Subcutaneous preadipocyte (primary cell): ENCODE data around the gene LCK. TPM values are rescaled to one million over a fixed set of nuclear protein-coding genes. Genes with fewer than 3 reads are reported as not detected.

Experiments
- small RNA-seq: library from RNA; depleted of rRNA; stranded (forward); fragments of <200 nt; gene quantifications from one replicate; pipeline ENCODE3, GENCODE V24; 2012
- total RNA-seq: library from RNA; depleted of rRNA; stranded (reverse); fragments of >200 nt; gene quantifications from 2 replicates; pipeline ENCODE4 v1.2.3, GENCODE V29; 2012

The LCK gene
- total RNA-seq = not detected in 2 replicates

DNA sequence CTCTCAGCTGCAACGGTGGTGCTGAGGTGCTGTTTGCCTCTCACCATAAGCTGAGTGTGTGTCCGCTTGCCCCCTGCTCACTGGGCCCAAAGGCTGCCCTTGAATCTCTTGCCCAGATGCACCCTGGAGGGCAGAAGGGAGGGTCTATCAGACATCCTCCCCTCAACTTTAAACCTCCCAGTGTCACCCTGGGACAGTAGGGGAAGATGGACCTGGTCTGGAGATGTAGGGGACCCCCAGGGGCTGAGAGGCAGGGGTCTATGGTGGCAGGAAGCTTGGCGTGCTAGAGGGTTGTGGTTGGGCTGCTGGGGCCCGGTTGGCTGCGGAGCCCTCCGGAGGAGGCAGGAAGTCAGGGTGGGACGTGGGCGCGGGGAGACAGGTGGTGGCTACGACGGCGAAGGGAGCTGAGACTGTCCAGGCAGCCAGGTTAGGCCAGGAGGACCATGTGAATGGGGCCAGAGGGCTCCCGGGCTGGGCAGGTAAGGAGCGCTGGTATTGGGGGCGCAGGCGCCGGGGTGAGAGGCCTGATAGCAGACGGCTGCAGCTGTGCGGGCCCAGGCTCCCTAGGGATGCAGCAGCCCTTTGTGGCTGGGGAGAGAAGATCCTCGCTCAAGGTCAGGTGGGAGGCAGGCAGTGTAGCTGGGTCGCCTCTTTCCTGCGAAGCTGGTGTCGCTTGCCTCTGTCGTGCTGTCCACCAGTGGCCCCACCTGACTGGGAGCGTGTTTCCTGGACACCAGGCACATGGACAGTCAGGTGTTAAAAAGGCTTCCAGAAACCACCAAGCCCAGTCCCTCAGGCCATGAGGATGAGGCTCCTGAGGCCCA lies at the start of gene LCK:
Gene LCK (plus strand): TSS at position 373 of the 824 bp plus-strand sequence. CDS start 23,065 bp downstream, outside the sequence.

DNA sequence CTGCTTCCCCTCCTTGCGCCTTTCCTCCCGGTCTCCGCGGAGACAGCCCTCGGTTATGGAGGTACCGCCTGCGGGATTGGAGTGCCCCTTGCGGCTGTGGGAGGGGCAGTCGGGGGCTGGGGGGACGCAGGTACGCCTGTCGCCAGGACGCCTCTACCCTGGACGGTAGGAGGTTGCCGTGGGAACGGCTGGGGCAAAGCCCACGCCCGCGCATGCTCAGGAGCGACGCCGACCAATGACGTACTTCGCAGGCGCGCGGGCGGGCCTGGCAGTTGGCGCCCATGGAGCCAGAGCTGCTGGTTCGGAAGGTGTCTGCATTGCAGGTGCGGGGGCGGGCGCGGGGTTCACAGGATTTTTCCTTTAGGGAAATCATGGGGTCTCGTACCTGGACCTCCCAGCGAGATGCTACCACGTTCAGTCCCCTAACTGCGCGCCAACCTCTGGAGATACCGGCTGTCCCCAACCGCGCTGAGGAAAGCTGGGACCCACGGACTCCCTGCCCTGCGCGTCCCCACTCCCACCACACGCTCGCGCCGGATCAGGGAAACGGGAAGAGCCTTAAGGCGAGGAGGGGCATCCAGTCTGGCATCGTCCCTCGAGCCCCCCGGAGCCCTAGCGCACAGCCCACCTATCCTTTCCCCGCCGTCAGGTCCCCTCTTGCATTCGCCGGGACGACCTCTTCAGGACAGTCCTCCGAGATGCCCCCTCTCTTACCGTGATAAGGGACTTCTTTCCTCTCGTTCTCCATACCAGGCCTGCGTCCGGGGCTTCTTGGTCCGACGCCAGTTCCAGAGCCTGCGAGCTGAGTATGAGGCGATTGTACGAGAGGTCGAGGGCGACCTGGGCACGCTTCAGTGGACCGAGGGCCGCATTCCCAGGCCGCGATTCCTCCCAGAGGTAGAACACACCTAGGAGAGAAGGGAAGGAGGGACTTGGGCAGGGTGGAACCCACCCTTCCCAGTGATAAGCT lies 45.4 kb upstream of the LCK start, which contains the start of gene IQCC:
Gene IQCC (plus strand): TSS at position 271 of the 970 bp plus-strand sequence. CDS start 11 bp downstream, at position 282.

GRCh38 chr1:32208891-32209328 lies 42.2 kb upstream of the LCK start, which contains the start of gene DCDC2B:
TSS of gene DCDC2B (plus strand) at chr1:32209089. CDS start at chr1:32209094, 5 bp downstream.

DNA sequence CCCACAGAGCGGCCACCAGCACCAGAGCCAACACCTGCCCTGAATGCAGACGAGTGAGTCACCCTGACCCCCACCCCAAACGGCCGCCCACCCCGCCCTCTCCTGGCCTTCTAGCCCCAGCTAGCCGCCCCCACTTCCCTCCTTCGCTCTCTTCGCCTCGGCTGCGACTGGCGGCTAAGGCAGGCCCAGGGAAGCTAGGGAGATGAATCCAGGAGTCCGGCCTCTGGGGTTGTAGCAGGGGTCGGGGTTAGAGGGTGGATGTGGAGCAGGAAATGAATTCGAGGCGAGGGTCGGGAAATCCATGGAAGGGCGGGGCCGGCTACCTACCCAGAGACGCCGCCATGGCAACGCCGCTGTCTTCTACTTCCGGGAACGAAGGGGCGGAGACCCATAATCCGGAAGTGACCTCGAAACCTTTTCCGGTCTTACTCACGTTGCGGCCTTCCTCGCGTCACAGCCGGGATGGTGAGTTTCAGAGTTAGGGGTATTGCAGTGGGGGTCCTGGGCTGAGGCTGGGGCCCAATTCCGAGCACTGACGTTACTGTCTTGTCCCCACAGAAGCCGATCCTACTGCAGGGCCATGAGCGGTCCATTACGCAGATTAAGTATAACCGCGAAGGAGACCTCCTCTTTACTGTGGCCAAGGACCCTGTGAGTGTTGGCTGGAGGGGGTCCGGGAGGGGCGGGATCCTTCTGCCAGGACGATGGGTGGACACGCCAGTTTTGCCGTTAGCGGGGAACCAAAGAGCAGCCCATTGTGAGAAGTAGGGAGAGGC lies 28.9 kb upstream of the LCK start, which contains the start of the genes EIF3I and TMEM234:
Gene EIF3I (plus strand): TSS at position 428 of the 776 bp plus-strand sequence. CDS start 35 bp downstream, at position 463.
Gene TMEM234 (minus strand): TSS at position 374 of the 776 bp plus-strand sequence. CDS start 31 bp downstream, at position 343.

GRCh38 chr1:32246888-32247273 lies 4.2 kb upstream of the LCK start, which contains the start of gene FAM167B:
TSS of gene FAM167B (plus strand) at chr1:32247222. CDS start at chr1:32247422, 200 bp downstream.

GRCh38 chr1:32291708-32292538 lies 40.9 kb downstream of the LCK start, which contains the start of gene HDAC1:
TSS of gene HDAC1 (plus strand) at chr1:32292083. CDS start at chr1:32292170, 87 bp downstream.

Small RNA genes within 50 kb of the gene (small RNA-seq; reads per million reads assigned to genes)
- not detected for gene RF00017
- gene RF00019 = not detected

Other genes with a start within 250 kb of the LCK start
- 42.6 and 52.2 TPM in 2 replicates for gene KHDRBS1, start 237.4 kb upstream of the LCK start, total RNA-seq
- 7.3 and 10.2 TPM in 2 replicates for gene TMEM39B, start 178.3 kb upstream of the LCK start, total RNA-seq
- gene KPNA6, start 143.2 kb upstream of the LCK start, total RNA-seq = 39.3 and 61.2 TPM in 2 replicates
- 75.7 and 82.9 TPM in 2 replicates for gene TXLNA, start 71.6 kb upstream of the LCK start, total RNA-seq
- gene CCDC28B, start 50.7 kb upstream of the LCK start, total RNA-seq = 7.3 and 8.4 TPM in 2 replicates
- gene IQCC, start 45.6 kb upstream of the LCK start, total RNA-seq = 1.1 and 2.0 TPM in 2 replicates
- gene DCDC2B, start 42.2 kb upstream of the LCK start, total RNA-seq = not detected in 2 replicates
- gene TMEM234, start 28.9 kb upstream of the LCK start, total RNA-seq = 16.5 and 17.2 TPM in 2 replicates
- gene EIF3I, start 28.9 kb upstream of the LCK start, total RNA-seq = 290 and 329 TPM in 2 replicates
- 0.39 and 1.1 TPM in 2 replicates for gene FAM167B, start 4.0 kb upstream of the LCK start, total RNA-seq
- 32.3 and 44.0 TPM in 2 replicates for gene HDAC1, start 40.8 kb downstream of the LCK start, total RNA-seq
- gene MARCKSL1, start 85.0 kb downstream of the LCK start, total RNA-seq = 1.6 and 2.6 TPM in 2 replicates
- gene FAM229A, start 111.2 kb downstream of the LCK start, total RNA-seq = 1.4 and 1.8 TPM in 2 replicates
- gene TSSK3, start 111.3 kb downstream of the LCK start, total RNA-seq = 1.1 and 1.2 TPM in 2 replicates
- 38.3 and 38.9 TPM in 2 replicates for gene BSDC1, start 143.2 kb downstream of the LCK start, total RNA-seq
- gene ZBTB8B, start 213.8 kb downstream of the LCK start, total RNA-seq = under 0.01 TPM in 1 of 2 replicates, not detected in the other